Glutamatergic neuron (in vitro differentiated cells): ENCODE data around the gene HLA-B. TPM values are rescaled to one million over a fixed set of nuclear protein-coding genes. Genes with fewer than 3 reads are reported as not detected.

Experiments used
- DNase-seq: peaks from one replicate; pipeline ENCODE4 v3.0.0; 2022
- H3K27ac Mint-ChIP-seq: one replicate; pipeline ENCODE4 v1.8.0; 2020; ENCODE audit warnings: mild to moderate bottlenecking, mixed read lengths, inconsistent platforms; ENCODE audit not compliant: unreplicated experiment
- H3K27me3 Mint-ChIP-seq: one replicate; pipeline ENCODE4 v1.8.0; 2020; ENCODE audit warnings: mild to moderate bottlenecking, moderate library complexity, mixed read lengths, inconsistent platforms; ENCODE audit not compliant: unreplicated experiment
- H3K36me3 Mint-ChIP-seq: one replicate; pipeline ENCODE4 v1.8.0; 2020; ENCODE audit warnings: mild to moderate bottlenecking, mixed read lengths, inconsistent platforms; ENCODE audit not compliant: unreplicated experiment
- H3K4me1 Mint-ChIP-seq: one replicate; pipeline ENCODE4 v1.8.0; 2020; ENCODE audit warnings: mild to moderate bottlenecking, low read depth, mixed read lengths, inconsistent platforms; ENCODE audit not compliant: unreplicated experiment
- H3K4me3 Mint-ChIP-seq: one replicate; pipeline ENCODE4 v1.8.0; 2020; ENCODE audit warnings: mild to moderate bottlenecking, mixed read lengths, inconsistent platforms; ENCODE audit not compliant: unreplicated experiment
- H3K9me3 Mint-ChIP-seq: one replicate; pipeline ENCODE4 v1.8.0; 2020; ENCODE audit warnings: mild to moderate bottlenecking, moderate library complexity, mixed read lengths, inconsistent platforms; ENCODE audit not compliant: unreplicated experiment
- CTCF ChIP-seq: fragments of 200-600 bp; sonication (generic); IDR thresholded peaks from one replicate; pipeline ENCODE4 v1.5.0; 2021; ENCODE audit not compliant: partially characterized antibody, unreplicated experiment
- total RNA-seq: library from RNA; stranded (reverse); fragmentation: NEBNext Ultra II Directional; extraction: Animal tissue kit (Norgen Biotek cat#: 25700); gene quantifications from one replicate; pipeline ENCODE4 v1.2.1, GENCODE V29; 2021; ENCODE audit not compliant: unreplicated experiment

HLA-B gene
- total RNA-seq, 1 donor from 2014 or later: 11.4 TPM

DNA sequence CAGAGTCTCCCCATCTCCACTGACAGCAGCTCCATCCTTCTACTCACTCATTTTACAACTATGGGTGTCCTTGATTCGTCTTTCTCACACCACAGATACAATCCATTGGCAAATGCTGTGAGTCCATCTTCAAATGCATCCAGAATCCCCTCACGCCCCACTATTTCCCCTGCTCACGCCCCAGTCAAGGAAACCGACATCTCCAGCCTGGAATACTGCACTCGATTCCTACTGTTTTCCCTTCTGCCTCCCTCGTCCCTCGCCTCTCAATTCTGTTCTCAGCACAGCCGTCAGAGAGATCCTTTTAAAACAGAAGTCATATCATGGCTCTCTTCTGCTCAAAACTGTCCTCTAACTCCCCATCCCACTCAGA lies 4.7 kb downstream of the HLA-B start:
- Mint-ChIP-seq H3K27me3 (peaks cover 8% of the 10 kb centered on the region), H3K4me3 (no peak overlapping the region), H3K27ac (no peak overlapping the region), H3K36me3 (no peaks in the 10 kb centered on the region), H3K4me1 (no peaks in the 10 kb centered on the region), H3K9me3 (no peaks in the 10 kb centered on the region)
- DNase-seq: no peak
- no peak for TF ChIP-seq CTCF

GRCh38 chr6:31351401-31352309 lies 5.3 kb downstream of the HLA-B start:
- no peaks in the 10 kb centered on the region for H3K36me3 Mint-ChIP-seq
- H3K4me1 Mint-ChIP-seq: no peaks in the 10 kb centered on the region
- DNase-seq: no peak
- peaks cover 8% of the 10 kb centered on the region for H3K27me3 Mint-ChIP-seq
- H3K9me3 Mint-ChIP-seq: no peaks in the 10 kb centered on the region
- H3K27ac Mint-ChIP-seq: no peak overlapping the region
- H3K4me3 Mint-ChIP-seq: no peak overlapping the region
- TF ChIP-seq CTCF: no peak

DNA sequence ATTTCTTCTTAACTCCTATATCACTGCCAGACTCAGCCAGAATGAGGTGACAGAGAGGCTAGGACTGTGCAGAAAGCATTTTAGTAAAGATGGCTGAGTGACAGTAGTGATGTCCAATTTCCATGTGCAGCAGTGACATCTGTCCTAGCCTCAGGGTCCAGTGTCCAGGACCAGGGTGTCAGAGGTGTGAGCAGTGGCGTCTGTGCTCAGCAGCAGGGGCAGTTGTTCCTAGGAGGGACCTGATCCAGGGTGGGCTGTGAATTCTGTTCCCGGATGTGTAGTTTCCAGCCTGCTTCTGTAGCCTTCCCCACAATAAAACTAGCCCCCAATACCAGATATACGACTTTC lies 6.0 kb downstream of the HLA-B start:
- H3K27ac Mint-ChIP-seq: no peak overlapping the region
- no peak overlapping the region for H3K4me3 Mint-ChIP-seq
- DNase-seq: no peak
- no peaks in the 10 kb centered on the region for H3K4me1 Mint-ChIP-seq
- H3K9me3 Mint-ChIP-seq: no peaks in the 10 kb centered on the region
- TF ChIP-seq CTCF: no peak
- H3K27me3 Mint-ChIP-seq: peaks cover 8% of the 10 kb centered on the region
- no peaks in the 10 kb centered on the region for H3K36me3 Mint-ChIP-seq

- Mint-ChIP-seq H3K4me1 (no peaks in the 10 kb centered on the region), H3K36me3 (no peaks in the 10 kb centered on the region), H3K27ac (no peak overlapping the region), H3K27me3 (peaks cover 5% of the 10 kb centered on the region), H3K9me3 (no peaks in the 10 kb centered on the region), H3K4me3 (peak overlapping the region; percentile 3)
- no peak for DNase-seq
- no peak for TF ChIP-seq CTCF
Observed at GRCh38 chr6:31350196-31351032, 6.6 kb downstream of the HLA-B start.

- H3K27ac Mint-ChIP-seq: no peak overlapping the region
- no peaks in the 10 kb centered on the region for H3K4me1 Mint-ChIP-seq
- H3K9me3 Mint-ChIP-seq: no peaks in the 10 kb centered on the region
- H3K36me3 Mint-ChIP-seq: no peaks in the 10 kb centered on the region
- no peak overlapping the region for H3K4me3 Mint-ChIP-seq
- no peak for DNase-seq
- no peak for TF ChIP-seq CTCF
- H3K27me3 Mint-ChIP-seq: peaks cover 3% of the 10 kb centered on the region
Observed at GRCh38 chr6:31349301-31349700, 7.7 kb downstream of the HLA-B start.
